Measurements from ENCODE around the gene PTGDR. TPM values are rescaled to one million over a fixed set of nuclear protein-coding genes. Genes with fewer than 3 reads are reported as not detected.

Gene PTGDR
- total and polyA plus RNA-seq, 10 of the 15 experiments (the other 5 are each of a cell fraction or from before 2014, with no cell fraction given) = not detected

GRCh38 chr14:52315355-52315718 is 47.8 kb downstream of the PTGDR start (continued):
- TF ChIP-seq POLR2AphosphoS2 (IDR thresholded peaks at IDR 0.05; ENCODE audit: low read depth, low read length) = no peak
- TF ChIP-seq, protein P1, sequence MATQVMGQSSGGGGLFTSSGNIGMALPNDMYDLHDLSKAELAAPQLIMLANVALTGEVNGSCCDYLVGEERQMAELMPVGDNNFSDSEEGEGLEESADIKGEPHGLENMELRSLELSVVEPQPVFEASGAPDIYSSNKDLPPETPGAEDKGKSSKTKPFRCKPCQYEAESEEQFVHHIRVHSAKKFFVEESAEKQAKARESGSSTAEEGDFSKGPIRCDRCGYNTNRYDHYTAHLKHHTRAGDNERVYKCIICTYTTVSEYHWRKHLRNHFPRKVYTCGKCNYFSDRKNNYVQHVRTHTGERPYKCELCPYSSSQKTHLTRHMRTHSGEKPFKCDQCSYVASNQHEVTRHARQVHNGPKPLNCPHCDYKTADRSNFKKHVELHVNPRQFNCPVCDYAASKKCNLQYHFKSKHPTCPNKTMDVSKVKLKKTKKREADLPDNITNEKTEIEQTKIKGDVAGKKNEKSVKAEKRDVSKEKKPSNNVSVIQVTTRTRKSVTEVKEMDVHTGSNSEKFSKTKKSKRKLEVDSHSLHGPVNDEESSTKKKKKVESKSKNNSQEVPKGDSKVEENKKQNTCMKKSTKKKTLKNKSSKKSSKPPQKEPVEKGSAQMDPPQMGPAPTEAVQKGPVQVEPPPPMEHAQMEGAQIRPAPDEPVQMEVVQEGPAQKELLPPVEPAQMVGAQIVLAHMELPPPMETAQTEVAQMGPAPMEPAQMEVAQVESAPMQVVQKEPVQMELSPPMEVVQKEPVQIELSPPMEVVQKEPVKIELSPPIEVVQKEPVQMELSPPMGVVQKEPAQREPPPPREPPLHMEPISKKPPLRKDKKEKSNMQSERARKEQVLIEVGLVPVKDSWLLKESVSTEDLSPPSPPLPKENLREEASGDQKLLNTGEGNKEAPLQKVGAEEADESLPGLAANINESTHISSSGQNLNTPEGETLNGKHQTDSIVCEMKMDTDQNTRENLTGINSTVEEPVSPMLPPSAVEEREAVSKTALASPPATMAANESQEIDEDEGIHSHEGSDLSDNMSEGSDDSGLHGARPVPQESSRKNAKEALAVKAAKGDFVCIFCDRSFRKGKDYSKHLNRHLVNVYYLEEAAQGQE (IDR thresholded peaks at IDR 0.05; ENCODE audit: low read depth, low read length) = no peak

GRCh38 chr14:52318062-52318461 is 50.6 kb downstream of the PTGDR start:
- ChIA-PET POLR2A (no interaction called here), CTCF (no interaction called here), RAD21 (ENCODE audit: unreplicated experiment) (interaction anchor here (1.9 kb wide), 1 partner anchor 18 kb away, joined by 4 read pairs; no protein-coding TSS in a partner anchor), SMC1A (ENCODE audit: uncharacterized antibody, unreplicated experiment) (interaction anchor here (0.8 to 1.2 kb wide), 2 partner anchors 11 to 322 kb away, joined by 3 read pairs; no protein-coding TSS in a partner anchor)
- 27% methylated on average over 2 of the region's 2 CpGs for WGBS (ENCODE audit: insufficient coverage, insufficient replicate concordance, low lambda C conversion rate, missing lambda C conversion rate)
- H3K27me3 ChIP-seq (replicated peaks in 1 of 2; ENCODE audit: control insufficient read depth in 2 of 2, insufficient read depth in 2 of 2, low read length in 1 of 2) = peaks cover 13 to 25% of the 10 kb centered on the region in 2 experiments
- H2AFZ ChIP-seq (ENCODE audit: control insufficient read depth, low read depth, low read length) = no peak overlapping the region
- FAIRE-seq (no peak), ATAC-seq (no peak), DNase-seq (ENCODE audit: low read depth, low spot score) (no peak)
- in situ Hi-C loops (cut with MboI) = no loop called here
- H3K4me2 ChIP-seq (ENCODE audit: control insufficient read depth, insufficient read depth) = no peak overlapping the region
- no TSS peak for BruUV-seq (replicated peaks)
- H3K36me3 ChIP-seq (ENCODE audit: control insufficient read depth in 2 of 2, insufficient read depth in 2 of 2, low read length in 1 of 2) = no peaks in the 10 kb centered on the region
- intact Hi-C loops (cut with micrococcal nuclease; ENCODE audit: unreplicated experiment) = no loop called here
- no peak overlapping the region for H3K9ac ChIP-seq (ENCODE audit: control insufficient read depth, insufficient read depth, low read length)
- H3K79me2 ChIP-seq (ENCODE audit: control insufficient read depth, insufficient read depth, low read length) = no peaks in the 10 kb centered on the region
- no peak overlapping the region for H3K27ac ChIP-seq (ENCODE audit: control insufficient read depth, insufficient read depth)
- no peaks in the 10 kb centered on the region for H4K20me1 ChIP-seq (ENCODE audit: control insufficient read depth, insufficient read depth)
- peaks cover 16% of the 10 kb centered on the region; the same call in 1 of the 2 replicates for H3K4me1 ChIP-seq (ENCODE audit: control insufficient read depth, insufficient read depth, low read length)
- no peak overlapping the region for H3K4me3 ChIP-seq
- H3K9me3 ChIP-seq (replicated peaks; ENCODE audit: control insufficient read depth, insufficient read depth, low read length) = peaks cover 4% of the 10 kb centered on the region
- TF ChIP-seq NFYB (IDR thresholded peaks at IDR 0.05; ENCODE audit: insufficient read depth, low read depth, low read length) = no peak
- no peak for TF ChIP-seq ZNF24 (IDR thresholded peaks at IDR 0.05)
- TF ChIP-seq IKZF2 (IDR thresholded peaks at IDR 0.05) = no peak
- no peak for TF ChIP-seq TBL1XR1 (IDR thresholded peaks at IDR 0.05; ENCODE audit: low read depth, low read length)
- no peak for TF ChIP-seq NRF1 (conservative IDR thresholded peaks at IDR 0.05; ENCODE audit: low read depth, low read length)
- TF ChIP-seq, protein P2, sequence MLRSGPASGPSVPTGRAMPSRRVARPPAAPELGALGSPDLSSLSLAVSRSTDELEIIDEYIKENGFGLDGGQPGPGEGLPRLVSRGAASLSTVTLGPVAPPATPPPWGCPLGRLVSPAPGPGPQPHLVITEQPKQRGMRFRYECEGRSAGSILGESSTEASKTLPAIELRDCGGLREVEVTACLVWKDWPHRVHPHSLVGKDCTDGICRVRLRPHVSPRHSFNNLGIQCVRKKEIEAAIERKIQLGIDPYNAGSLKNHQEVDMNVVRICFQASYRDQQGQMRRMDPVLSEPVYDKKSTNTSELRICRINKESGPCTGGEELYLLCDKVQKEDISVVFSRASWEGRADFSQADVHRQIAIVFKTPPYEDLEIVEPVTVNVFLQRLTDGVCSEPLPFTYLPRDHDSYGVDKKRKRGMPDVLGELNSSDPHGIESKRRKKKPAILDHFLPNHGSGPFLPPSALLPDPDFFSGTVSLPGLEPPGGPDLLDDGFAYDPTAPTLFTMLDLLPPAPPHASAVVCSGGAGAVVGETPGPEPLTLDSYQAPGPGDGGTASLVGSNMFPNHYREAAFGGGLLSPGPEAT (IDR thresholded peaks at IDR 0.05; ENCODE audit: low read depth) = no peak
- no peak for TF ChIP-seq MAX (IDR thresholded peaks at IDR 0.05; ENCODE audit: low read depth, low read length)
- TF ChIP-seq POU2F2 (IDR thresholded peaks at IDR 0.05; ENCODE audit: borderline replicate concordance, low read depth, low read length) = no peak
- TF ChIP-seq HDGF (IDR thresholded peaks at IDR 0.05) = no peak
- no peak for TF ChIP-seq SUPT20H (IDR thresholded peaks at IDR 0.05; ENCODE audit: borderline replicate concordance, control insufficient read depth, low read depth, low read length)
- TF ChIP-seq TCF12 (IDR thresholded peaks at IDR 0.05; ENCODE audit: low read depth, low read length) = no peak
- no peak for TF ChIP-seq ELK1 (IDR thresholded peaks at IDR 0.05; ENCODE audit: low read depth, low read length)
- no peak for TF ChIP-seq RELA (IDR thresholded peaks at IDR 0.05; ENCODE audit: borderline replicate concordance, partially characterized antibody)
- TF ChIP-seq RB1 (IDR thresholded peaks at IDR 0.05; ENCODE audit: borderline replicate concordance) = no peak
- TF ChIP-seq EED (IDR thresholded peaks at IDR 0.05; ENCODE audit: low read depth) = no peak
- TF ChIP-seq RBBP5 (conservative IDR thresholded peaks at IDR 0.05) = no peak
- TF ChIP-seq SIX5 (IDR thresholded peaks at IDR 0.05; ENCODE audit: low read depth, low read length, severe bottlenecking) = no peak
